K562 (cell line): ENCODE data around the gene RAI14. TPM values are rescaled to one million over a fixed set of nuclear protein-coding genes. Genes with fewer than 3 reads are reported as not detected.

ENCODE experiments used
- ATF7 ChIP-seq: fragments of 450-650 bp; IDR thresholded peaks from 2 replicates; pipeline ENCODE4 v1.7.1; 2014; ENCODE audit warnings: mild to moderate bottlenecking, moderate library complexity
- FOXM1 ChIP-seq, 2 experiments: fragments of 450-650 bp in 1 of 2; sonication (generic) in 1 of 2; formaldehyde crosslinking in 1 of 2; IDR thresholded peaks; 2 replicates each; pipeline versions ENCODE4 v1.6.1 to v1.9.0; 2017 to 2022; ENCODE audit warnings: low read depth in 2 of 2, mild to moderate bottlenecking in 2 of 2, missing genetic modification reagents in 1 of 2, moderate library complexity in 1 of 2
- MBD2 ChIP-seq: sonication (generic); IDR thresholded peaks from 2 replicates; pipeline ENCODE4 v1.6.1; 2016; ENCODE audit warnings: low read depth, borderline replicate concordance
- SMAD4 ChIP-seq: fragments of 250-450 bp; sonication (Bioruptor Pico); conservative IDR thresholded peaks from 2 replicates; pipeline ENCODE4 v1.8.0; 2021; ENCODE audit warnings: inconsistent platforms, mild to moderate bottlenecking, moderate library complexity
- ZFPM2 ChIP-seq: fragments of 250-450 bp; sonication (Bioruptor Pico); IDR thresholded peaks from 2 replicates; pipeline ENCODE4 v1.5.1; 2022; ENCODE audit warnings: mild to moderate bottlenecking
- ZFX ChIP-seq: sonication (generic); formaldehyde crosslinking; IDR thresholded peaks from 2 replicates; pipeline ENCODE4 v1.8.0; 2022; ENCODE audit warnings: mild to moderate bottlenecking, missing genetic modification reagents, moderate library complexity
- ZNF12 ChIP-seq: sonication (generic); formaldehyde crosslinking; IDR thresholded peaks from 2 replicates; pipeline ENCODE4 v1.4.0; 2020; ENCODE audit warnings: mild to moderate bottlenecking, missing genetic modification reagents
- ZNF24 ChIP-seq: fragments of 450-650 bp; IDR thresholded peaks from 2 replicates; pipeline ENCODE4 v1.6.1; 2016
- ZNF282 ChIP-seq: sonication (generic); formaldehyde crosslinking; IDR thresholded peaks from 2 replicates; pipeline ENCODE4 v1.8.1; 2023; ENCODE audit warnings: missing genetic modification reagents
- ZNF384 ChIP-seq: IDR thresholded peaks from 2 replicates; pipeline ENCODE4 v1.6.1; 2012; ENCODE audit warnings: low read depth, low read length, improper control_type of control experiment
- ZNF780A ChIP-seq: fragments of 250-450 bp; sonication (Bioruptor Pico); IDR thresholded peaks from 2 replicates; pipeline ENCODE4 v1.5.0; 2021; ENCODE audit warnings: mild to moderate bottlenecking
- ZSCAN32 ChIP-seq: fragments of 450-650 bp; formaldehyde crosslinking; IDR thresholded peaks from 2 replicates; pipeline ENCODE4 v1.4.0; 2020; ENCODE audit warnings: mild to moderate bottlenecking, moderate library complexity
- polyA plus RNA-seq, 8 experiments: library from polyadenylated mRNA; depleted of rRNA in 4 of 8; stranded (reverse) in 5 of 8; unstranded in 3 of 8; fragments of >200 nt; fragmentation: Nextera tagmentation in 2 of 8; fragmentation: Illumina TruSeq in 1 of 8; extraction: Ambion mirVana in 2 of 8; extraction: Trizol in 1 of 8; gene quantifications; 2 replicates each; pipeline versions ENCODE4 v1.2.1 to v1.2.3, GENCODE V29; 2011 to 2014; ENCODE audit warnings: inconsistent platforms in 1 of 8, missing spikeins in 1 of 8
- total RNA-seq, 7 experiments: library from RNA; depleted of rRNA in 6 of 7; stranded (reverse); fragments of >200 nt in 6 of 7; fragmentation: Illumina TruSeq in 2 of 7; extraction: Trizol in 2 of 7; gene quantifications; 2 replicates each; pipeline versions ENCODE4 v1.2.1 to v1.2.3, GENCODE V29; 2011 to 2021; ENCODE audit warnings: low replicate concordance in 1 of 7
- TF ChIP-seq, protein P1 (sequence below): fragments of 250-450 bp; sonication (Bioruptor Pico); IDR thresholded peaks from 2 replicates; pipeline ENCODE4 v1.4.0; 2020; ENCODE audit warnings: mild to moderate bottlenecking
- TF ChIP-seq, protein P2 (sequence below), 3 experiments: fragments of 200-800 bp in 1 of 3; fragments of 250-450 bp in 1 of 3; fragments of 450-650 bp in 1 of 3; sonication (Bioruptor Pico) in 1 of 3; sonication (Bioruptor generic) in 1 of 3; formaldehyde crosslinking in 1 of 3; IDR thresholded peaks; 2 replicates each; pipeline versions ENCODE4 v1.6.1 to v1.8.0; 2016 to 2022; ENCODE audit warnings: mild to moderate bottlenecking in 2 of 3, missing genetic modification characterization in 2 of 3, missing compliant biosample characterization in 1 of 3, moderate library complexity in 1 of 3
- TF ChIP-seq, protein P3 (sequence below): fragments of 250-450 bp; sonication (Bioruptor Pico); IDR thresholded peaks from 2 replicates; pipeline ENCODE4 v1.4.0; 2020; ENCODE audit warnings: mild to moderate bottlenecking, moderate library complexity
- TF ChIP-seq, protein P4 (sequence below): fragments of 200-800 bp; sonication (Bioruptor generic); IDR thresholded peaks from 2 replicates; pipeline ENCODE4 v1.6.1; 2017; ENCODE audit warnings: missing genetic modification characterization, missing compliant biosample characterization

RAI14 gene
- total and polyA plus RNA-seq, 9 of the 15 experiments (the other 6 are each of a cell fraction or from before 2014, with no cell fraction given) = 11.3 to 82.5 (median 34.8) TPM

DNA sequence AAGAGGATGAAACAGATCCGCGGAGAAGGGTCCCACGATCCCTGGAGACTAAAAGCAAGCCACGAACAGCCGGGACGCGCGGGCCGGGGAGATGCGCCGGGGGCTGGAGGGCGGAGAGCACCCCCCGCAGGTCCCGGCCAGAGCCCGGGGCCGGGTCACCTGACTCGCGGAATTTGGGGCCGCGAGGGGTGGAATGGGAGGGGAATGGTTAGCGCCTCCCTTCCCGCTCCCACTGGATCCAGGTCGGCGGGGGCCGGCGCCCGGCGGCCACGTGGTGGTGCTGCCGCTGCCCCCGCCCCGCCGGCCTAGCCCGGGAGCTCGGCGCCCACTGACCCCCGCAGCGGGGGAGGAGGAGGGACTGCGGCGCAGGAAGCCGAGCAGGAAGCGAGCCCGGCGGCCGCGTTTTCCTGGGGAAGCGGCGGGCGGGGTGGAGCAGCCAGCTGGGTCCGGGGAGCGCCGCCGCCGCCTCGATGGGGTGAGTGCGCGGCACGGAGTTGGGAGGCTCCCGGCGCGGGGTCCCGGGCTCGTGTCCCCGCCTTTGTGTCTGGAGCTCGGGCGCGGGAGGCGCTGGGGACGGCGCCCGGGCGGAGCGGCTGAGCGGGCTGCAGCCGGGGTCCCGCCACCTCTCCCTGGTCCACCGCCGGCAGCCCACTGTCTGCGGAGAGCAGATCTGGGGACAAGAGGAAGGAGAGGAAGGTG is at the start of gene RAI14 (continued):
- TF ChIP-seq ZNF12 (CRISPR knock-in tag) (peak; percentile 43; the same call in 1 of the 2 replicates), SMAD4 (CRISPR knock-in tag) (peak; percentile 92), MBD2 (peak; percentile 43; the same call in 1 of the 2 replicates), ZSCAN32 (CRISPR knock-in tag) (no peak), ZNF384 (peak; percentile 11; the same call in 1 of the 2 replicates), ZNF24 (peak; percentile 34; the same call in 1 of the 2 replicates), ZFX (CRISPR knock-in tag) (peak; percentile 65), ZNF780A (CRISPR knock-in tag) (no peak), ZFPM2 (CRISPR knock-in tag) (no peak), ZNF282 (CRISPR knock-in tag) (peak; percentile 51; the same call in 1 of the 2 replicates), ATF7 (peak; percentile 51; the same call in 1 of the 2 replicates), FOXM1 (IDR thresholded peaks at IDR 0.05; ENCODE audit: low read depth) (no peak), FOXM1 (CRISPR knock-in tag; IDR thresholded peaks at IDR 0.05; ENCODE audit: low read depth) (0 out of 2 replicates have a peak, but pooled peaks have one; percentile 67)
- TF ChIP-seq, protein P1, sequence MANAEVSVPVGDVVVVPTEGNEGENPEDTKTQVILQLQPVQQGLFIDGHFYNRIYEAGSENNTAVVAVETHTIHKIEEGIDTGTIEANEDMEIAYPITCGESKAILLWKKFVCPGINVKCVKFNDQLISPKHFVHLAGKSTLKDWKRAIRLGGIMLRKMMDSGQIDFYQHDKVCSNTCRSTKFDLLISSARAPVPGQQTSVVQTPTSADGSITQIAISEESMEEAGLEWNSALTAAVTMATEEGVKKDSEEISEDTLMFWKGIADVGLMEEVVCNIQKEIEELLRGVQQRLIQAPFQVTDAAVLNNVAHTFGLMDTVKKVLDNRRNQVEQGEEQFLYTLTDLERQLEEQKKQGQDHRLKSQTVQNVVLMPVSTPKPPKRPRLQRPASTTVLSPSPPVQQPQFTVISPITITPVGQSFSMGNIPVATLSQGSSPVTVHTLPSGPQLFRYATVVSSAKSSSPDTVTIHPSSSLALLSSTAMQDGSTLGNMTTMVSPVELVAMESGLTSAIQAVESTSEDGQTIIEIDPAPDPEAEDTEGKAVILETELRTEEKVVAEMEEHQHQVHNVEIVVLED = peak; percentile 22; the same call in 1 of the 2 replicates
- TF ChIP-seq, protein P2, sequence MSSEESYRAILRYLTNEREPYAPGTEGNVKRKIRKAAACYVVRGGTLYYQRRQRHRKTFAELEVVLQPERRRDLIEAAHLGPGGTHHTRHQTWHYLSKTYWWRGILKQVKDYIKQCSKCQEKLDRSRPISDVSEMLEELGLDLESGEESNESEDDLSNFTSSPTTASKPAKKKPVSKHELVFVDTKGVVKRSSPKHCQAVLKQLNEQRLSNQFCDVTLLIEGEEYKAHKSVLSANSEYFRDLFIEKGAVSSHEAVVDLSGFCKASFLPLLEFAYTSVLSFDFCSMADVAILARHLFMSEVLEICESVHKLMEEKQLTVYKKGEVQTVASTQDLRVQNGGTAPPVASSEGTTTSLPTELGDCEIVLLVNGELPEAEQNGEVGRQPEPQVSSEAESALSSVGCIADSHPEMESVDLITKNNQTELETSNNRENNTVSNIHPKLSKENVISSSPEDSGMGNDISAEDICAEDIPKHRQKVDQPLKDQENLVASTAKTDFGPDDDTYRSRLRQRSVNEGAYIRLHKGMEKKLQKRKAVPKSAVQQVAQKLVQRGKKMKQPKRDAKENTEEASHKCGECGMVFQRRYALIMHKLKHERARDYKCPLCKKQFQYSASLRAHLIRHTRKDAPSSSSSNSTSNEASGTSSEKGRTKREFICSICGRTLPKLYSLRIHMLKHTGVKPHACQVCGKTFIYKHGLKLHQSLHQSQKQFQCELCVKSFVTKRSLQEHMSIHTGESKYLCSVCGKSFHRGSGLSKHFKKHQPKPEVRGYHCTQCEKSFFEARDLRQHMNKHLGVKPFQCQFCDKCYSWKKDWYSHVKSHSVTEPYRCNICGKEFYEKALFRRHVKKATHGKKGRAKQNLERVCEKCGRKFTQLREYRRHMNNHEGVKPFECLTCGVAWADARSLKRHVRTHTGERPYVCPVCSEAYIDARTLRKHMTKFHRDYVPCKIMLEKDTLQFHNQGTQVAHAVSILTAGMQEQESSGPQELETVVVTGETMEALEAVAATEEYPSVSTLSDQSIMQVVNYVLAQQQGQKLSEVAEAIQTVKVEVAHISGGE (CRISPR knock-in tag; IDR thresholded peaks at IDR 0.05) = peak in 2 of 3 experiments; percentile 67 to 94; a peak in 5 of 6 replicates
- TF ChIP-seq, protein P3, sequence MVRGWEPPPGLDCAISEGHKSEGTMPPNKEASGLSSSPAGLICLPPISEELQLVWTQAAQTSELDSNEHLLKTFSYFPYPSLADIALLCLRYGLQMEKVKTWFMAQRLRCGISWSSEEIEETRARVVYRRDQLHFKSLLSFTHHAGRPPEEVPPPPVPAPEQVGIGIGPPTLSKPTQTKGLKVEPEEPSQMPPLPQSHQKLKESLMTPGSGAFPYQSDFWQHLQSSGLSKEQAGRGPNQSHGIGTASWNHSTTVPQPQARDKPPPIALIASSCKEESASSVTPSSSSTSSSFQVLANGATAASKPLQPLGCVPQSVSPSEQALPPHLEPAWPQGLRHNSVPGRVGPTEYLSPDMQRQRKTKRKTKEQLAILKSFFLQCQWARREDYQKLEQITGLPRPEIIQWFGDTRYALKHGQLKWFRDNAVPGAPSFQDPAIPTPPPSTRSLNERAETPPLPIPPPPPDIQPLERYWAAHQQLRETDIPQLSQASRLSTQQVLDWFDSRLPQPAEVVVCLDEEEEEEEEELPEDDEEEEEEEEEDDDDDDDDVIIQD (CRISPR knock-in tag) = 0 out of 2 replicates have a peak, but pooled peaks have one; percentile 20
- TF ChIP-seq, protein P4, sequence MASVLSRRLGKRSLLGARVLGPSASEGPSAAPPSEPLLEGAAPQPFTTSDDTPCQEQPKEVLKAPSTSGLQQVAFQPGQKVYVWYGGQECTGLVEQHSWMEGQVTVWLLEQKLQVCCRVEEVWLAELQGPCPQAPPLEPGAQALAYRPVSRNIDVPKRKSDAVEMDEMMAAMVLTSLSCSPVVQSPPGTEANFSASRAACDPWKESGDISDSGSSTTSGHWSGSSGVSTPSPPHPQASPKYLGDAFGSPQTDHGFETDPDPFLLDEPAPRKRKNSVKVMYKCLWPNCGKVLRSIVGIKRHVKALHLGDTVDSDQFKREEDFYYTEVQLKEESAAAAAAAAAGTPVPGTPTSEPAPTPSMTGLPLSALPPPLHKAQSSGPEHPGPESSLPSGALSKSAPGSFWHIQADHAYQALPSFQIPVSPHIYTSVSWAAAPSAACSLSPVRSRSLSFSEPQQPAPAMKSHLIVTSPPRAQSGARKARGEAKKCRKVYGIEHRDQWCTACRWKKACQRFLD (CRISPR knock-in tag) = peak; percentile 71; the same call in 1 of the 2 replicates
